Retinal pigment epithelial cell (primary cell): ENCODE results near the gene DDX10.
A peak's percentile ranks its signal among the peaks of the same experiment; 100 is the strongest.
"Not testable (repeated sequence)": the region's sequence is repeated elsewhere in the genome, so short reads cannot be mapped to it uniquely, and the experiment has no call there.

Experiments
- DNase-seq: peaks from one replicate; pipeline ENCODE4 v3.0.0-alpha.2; 2010; ENCODE audit warnings: low read depth
- H3K4me3 ChIP-seq: 2 replicates; pipeline ENCODE4 v1.5.1; 2011; ENCODE audit warnings: mild to moderate bottlenecking, low read length, control low read depth, moderate library complexity
- TF ChIP-seq, protein P1 (sequence below): conservative IDR thresholded peaks from 2 replicates; pipeline ENCODE4 v1.5.1; 2011; ENCODE audit warnings: low read depth, low read length, control low read depth, inconsistent platforms

The DDX10 gene

GRCh38 chr11:108813086-108813485 is 148.2 kb downstream of the DDX10 start:
- TF ChIP-seq, protein P1, sequence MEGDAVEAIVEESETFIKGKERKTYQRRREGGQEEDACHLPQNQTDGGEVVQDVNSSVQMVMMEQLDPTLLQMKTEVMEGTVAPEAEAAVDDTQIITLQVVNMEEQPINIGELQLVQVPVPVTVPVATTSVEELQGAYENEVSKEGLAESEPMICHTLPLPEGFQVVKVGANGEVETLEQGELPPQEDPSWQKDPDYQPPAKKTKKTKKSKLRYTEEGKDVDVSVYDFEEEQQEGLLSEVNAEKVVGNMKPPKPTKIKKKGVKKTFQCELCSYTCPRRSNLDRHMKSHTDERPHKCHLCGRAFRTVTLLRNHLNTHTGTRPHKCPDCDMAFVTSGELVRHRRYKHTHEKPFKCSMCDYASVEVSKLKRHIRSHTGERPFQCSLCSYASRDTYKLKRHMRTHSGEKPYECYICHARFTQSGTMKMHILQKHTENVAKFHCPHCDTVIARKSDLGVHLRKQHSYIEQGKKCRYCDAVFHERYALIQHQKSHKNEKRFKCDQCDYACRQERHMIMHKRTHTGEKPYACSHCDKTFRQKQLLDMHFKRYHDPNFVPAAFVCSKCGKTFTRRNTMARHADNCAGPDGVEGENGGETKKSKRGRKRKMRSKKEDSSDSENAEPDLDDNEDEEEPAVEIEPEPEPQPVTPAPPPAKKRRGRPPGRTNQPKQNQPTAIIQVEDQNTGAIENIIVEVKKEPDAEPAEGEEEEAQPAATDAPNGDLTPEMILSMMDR: no peak
- no peak for DNase-seq
- no peak overlapping the region for H3K4me3 ChIP-seq

GRCh38 chr11:108817976-108818375 is 153.1 kb downstream of the DDX10 start:
- TF ChIP-seq, protein P1: no peak
- H3K4me3 ChIP-seq: no peak overlapping the region
- DNase-seq: no peak

- no peak overlapping the region for H3K4me3 ChIP-seq
- no peak for DNase-seq
- TF ChIP-seq, protein P1: no peak
These were observed 154.1 kb downstream of the DDX10 start for GRCh38 chr11:108818971-108819370.

DNA sequence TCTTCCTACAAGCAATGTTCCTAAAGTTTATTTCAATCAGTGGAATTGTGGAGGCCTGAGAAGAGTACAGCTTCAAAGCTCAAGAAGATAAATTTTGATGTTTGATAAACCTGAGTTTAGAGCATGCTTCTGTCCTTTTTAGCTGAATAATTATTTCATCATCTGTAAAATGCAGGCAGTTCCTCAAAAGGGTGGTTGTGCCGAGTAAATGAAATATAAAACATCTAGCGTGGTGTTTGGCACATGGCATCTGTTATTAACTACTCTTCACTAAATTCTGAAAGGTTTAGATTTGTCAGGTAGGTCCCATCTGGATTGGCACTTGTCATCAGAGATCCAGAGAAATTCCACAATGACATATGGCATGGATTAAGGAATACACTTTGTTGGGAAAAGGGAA is 155.1 kb downstream of the DDX10 start:
- no peak for DNase-seq
- H3K4me3 ChIP-seq: no peak overlapping the region
- TF ChIP-seq, protein P1: no peak

DNA sequence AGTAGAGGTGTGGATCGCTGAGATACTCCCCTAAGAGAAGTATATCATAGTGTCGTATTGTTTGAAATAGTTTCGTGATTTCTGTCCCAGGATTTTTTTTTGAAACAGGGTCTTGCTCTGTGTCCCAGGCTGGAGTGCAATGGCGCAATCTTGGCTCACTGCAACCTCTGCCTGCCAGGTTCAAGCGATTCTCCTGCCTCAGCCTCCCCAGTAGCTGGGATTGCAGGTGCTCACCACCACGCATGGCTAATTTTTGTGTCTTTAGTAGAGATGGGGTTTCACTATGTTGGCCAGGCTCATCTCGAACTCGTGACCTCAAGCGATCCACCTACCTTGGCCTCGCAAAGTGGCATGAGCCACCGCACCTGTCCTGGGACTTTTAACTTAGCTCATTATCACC is 159.1 kb downstream of the DDX10 start:
- H3K4me3 ChIP-seq, DNase-seq: not testable (repeated sequence)

DNA sequence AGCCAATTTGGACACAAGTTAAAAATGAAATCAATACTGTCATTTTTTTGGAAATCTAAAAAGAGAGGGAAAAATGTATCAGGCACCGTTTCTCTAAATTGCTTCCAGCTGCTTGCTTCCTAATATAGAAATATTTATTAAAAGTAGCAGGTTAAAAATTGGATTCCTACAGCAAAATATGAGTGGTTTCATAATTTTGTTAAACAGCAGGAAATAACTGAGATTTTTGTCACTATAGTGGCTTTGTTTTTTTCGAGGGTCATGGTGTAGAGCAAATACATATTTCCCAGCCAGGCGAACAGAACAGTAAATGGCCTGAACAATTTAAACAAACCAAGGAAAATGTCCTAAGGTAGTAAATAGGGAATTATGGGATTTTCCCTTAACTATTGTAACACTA is 159.7 kb downstream of the DDX10 start:
- no peak for DNase-seq
- TF ChIP-seq, protein P1: no peak
- no peak overlapping the region for H3K4me3 ChIP-seq

DNA sequence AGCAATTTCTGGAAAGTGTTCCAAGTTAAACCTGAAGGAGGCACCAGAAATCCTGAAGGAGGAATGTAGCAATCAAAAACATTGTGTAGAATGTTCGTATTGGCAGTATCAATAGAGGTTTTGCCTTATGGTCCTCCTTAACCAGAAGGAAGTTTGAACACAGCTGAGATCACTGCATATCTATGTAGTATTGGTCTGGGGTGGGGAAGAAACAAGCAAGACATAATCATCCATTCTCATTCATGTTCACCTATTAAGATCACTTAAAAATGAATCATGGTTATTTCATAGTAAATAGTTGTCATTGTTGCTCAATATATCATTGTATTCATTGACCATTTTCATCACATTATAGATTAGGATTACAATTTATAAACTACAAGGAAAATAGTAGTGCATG is 160.5 kb downstream of the DDX10 start:
- no peak overlapping the region for H3K4me3 ChIP-seq
- DNase-seq: no peak
- TF ChIP-seq, protein P1: peak; percentile 3

- no peak overlapping the region for H3K4me3 ChIP-seq
- no peak for DNase-seq
- TF ChIP-seq, protein P1: no peak
These were observed 161.3 kb downstream of the DDX10 start for GRCh38 chr11:108826136-108826535.
